GM10847 (cell line): Measurements from ENCODE around the gene RHOU.

Experiments used
- POLR2A ChIP-seq: IDR thresholded peaks from 2 replicates; pipeline ENCODE4 v1.6.1; 2011; ENCODE audit not compliant: insufficient read length; ENCODE audit errors: extremely low read depth

Gene RHOU

GRCh38 chr1:228734881-228735801, at the start of gene RHOU:
Gene RHOU (plus strand): TSS chr1:228735479. CDS start chr1:228735743, 264 bp downstream.
- no peak for TF ChIP-seq POLR2A

- no peak for TF ChIP-seq POLR2A
Measured at GRCh38 chr1:228687587-228687986, 47.7 kb upstream of the RHOU start.

GRCh38 chr1:228689255-228689654, 46.0 kb upstream of the RHOU start:
- no peak for TF ChIP-seq POLR2A

- TF ChIP-seq POLR2A = no peak
Measured at GRCh38 chr1:228691211-228691610, 44.1 kb upstream of the RHOU start.

GRCh38 chr1:228691926-228692325, 43.4 kb upstream of the RHOU start:
- no peak for TF ChIP-seq POLR2A

GRCh38 chr1:228695015-228695955, 40.0 kb upstream of the RHOU start:
- no peak for TF ChIP-seq POLR2A

- TF ChIP-seq POLR2A = no peak
Measured at GRCh38 chr1:228697207-228698016, 37.9 kb upstream of the RHOU start.

GRCh38 chr1:228698017-228698329, 37.3 kb upstream of the RHOU start:
- TF ChIP-seq POLR2A = no peak

- TF ChIP-seq POLR2A = no peak
Measured at GRCh38 chr1:228702433-228702832, 32.8 kb upstream of the RHOU start.

GRCh38 chr1:228706305-228706704, 29.0 kb upstream of the RHOU start:
- no peak for TF ChIP-seq POLR2A

GRCh38 chr1:228717081-228717480, 18.2 kb upstream of the RHOU start:
- TF ChIP-seq POLR2A = no peak

GRCh38 chr1:228721407-228721806, 13.9 kb upstream of the RHOU start:
- TF ChIP-seq POLR2A = no peak

GRCh38 chr1:228723287-228723686, 12.0 kb upstream of the RHOU start:
- TF ChIP-seq POLR2A = no peak

- no peak for TF ChIP-seq POLR2A
Measured at GRCh38 chr1:228723921-228724320, 11.4 kb upstream of the RHOU start.

GRCh38 chr1:228725178-228725577, 10.1 kb upstream of the RHOU start:
- TF ChIP-seq POLR2A = no peak
